ENCODE data around the gene C20orf173. TPM values are rescaled to one million over a fixed set of nuclear protein-coding genes. Genes with fewer than 3 reads are reported as not detected.

C20orf173 gene
- total and polyA plus RNA-seq, 2 of the 13 experiments (the other 11 are each of a cell fraction or from before 2014, with no cell fraction given) = not detected

DNA sequence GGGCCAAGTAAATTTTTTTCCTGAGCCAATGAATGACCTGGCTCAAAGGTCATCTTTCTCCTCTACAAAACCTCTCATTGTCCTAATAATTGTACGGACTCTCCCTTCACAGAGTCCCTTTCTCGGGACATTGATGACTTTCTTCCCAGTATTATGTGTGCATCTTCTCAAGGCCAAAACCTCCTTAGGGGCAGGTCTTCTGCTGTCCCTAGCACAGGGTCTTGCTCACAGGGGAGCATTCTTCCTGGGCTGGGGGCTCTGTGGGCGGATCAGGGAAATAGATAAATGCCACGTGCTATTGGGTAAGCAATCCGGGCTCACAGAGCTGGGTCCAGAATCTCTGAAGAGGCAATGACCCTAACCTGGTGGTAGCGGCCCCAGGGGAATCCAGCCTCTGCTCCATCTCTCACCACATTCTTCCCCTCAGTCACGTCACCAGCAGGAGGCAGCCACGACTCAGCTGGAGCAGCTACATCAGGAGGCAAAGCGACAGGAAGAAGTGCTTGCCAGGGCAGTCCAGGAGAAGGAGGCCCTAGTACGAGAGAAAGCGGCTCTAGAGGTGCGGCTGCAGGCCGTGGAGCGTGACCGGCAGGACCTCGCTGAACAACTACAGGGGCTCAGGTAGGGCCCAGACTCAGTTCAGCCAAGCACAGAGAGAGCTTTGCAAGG, 50.5 kb downstream of the C20orf173 start (continued):
- TF ChIP-seq ZNF343 (CRISPR knock-in tag; IDR thresholded peaks at IDR 0.05) (no peak), SAP130 (CRISPR knock-in tag; IDR thresholded peaks at IDR 0.05; ENCODE audit: low read depth) (no peak), ZBTB7B (CRISPR knock-in tag; IDR thresholded peaks at IDR 0.05) (peak; percentile 69), MAFK (conservative IDR thresholded peaks at IDR 0.05 in 1 of 2, IDR thresholded peaks at IDR 0.05 in 1 of 2; ENCODE audit: low read length in 2 of 2) (no peak), SOX5 (CRISPR knock-in tag; IDR thresholded peaks at IDR 0.05; ENCODE audit: borderline replicate concordance) (peak; percentile 60; the same call in 1 of the 2 replicates), ZFY (CRISPR knock-in tag; IDR thresholded peaks at IDR 0.05) (no peak), ZNF225 (CRISPR knock-in tag; IDR thresholded peaks at IDR 0.05) (peak; percentile 24; the same call in 1 of the 2 replicates), ZMYM4 (CRISPR knock-in tag; IDR thresholded peaks at IDR 0.05) (peak; percentile 40; the same call in 1 of the 2 replicates), ISL2 (CRISPR knock-in tag; IDR thresholded peaks at IDR 0.05) (0 out of 2 replicates have a peak, but pooled peaks have one; percentile 20), KMT2A (CRISPR knock-in tag; IDR thresholded peaks at IDR 0.05) (peak; percentile 67; the same call in 1 of the 2 replicates), POGZ (CRISPR knock-in tag; IDR thresholded peaks at IDR 0.05) (peak; percentile 62), ZNF550 (CRISPR knock-in tag; IDR thresholded peaks at IDR 0.05; ENCODE audit: borderline replicate concordance) (peak; percentile 57; the same call in 1 of the 2 replicates), PRPF4 (IDR thresholded peaks at IDR 0.05; ENCODE audit: low read depth, low read length, poor library complexity, severe bottlenecking) (peak; percentile 49), KDM5B (CRISPR knock-in tag; IDR thresholded peaks at IDR 0.05; ENCODE audit: borderline replicate concordance) (no peak), ZNF652 (CRISPR knock-in tag; IDR thresholded peaks at IDR 0.05; ENCODE audit: borderline replicate concordance, low read depth) (no peak), POLR2AphosphoS5 (IDR thresholded peaks at IDR 0.05; ENCODE audit: low read depth, low read length) (peak; percentile 19; the same call in 1 of the 2 replicates), ZBTB42 (CRISPR knock-in tag; IDR thresholded peaks at IDR 0.05) (no peak), ZNF10 (CRISPR knock-in tag; IDR thresholded peaks at IDR 0.05; ENCODE audit: borderline replicate concordance, low read depth) (no peak), ZNF331 (CRISPR knock-in tag; IDR thresholded peaks at IDR 0.05) (peak; percentile 45; the same call in 1 of the 2 replicates), YEATS2 (CRISPR knock-in tag; IDR thresholded peaks at IDR 0.05; ENCODE audit: borderline replicate concordance) (peak; percentile 21; the same call in 1 of the 2 replicates), HOXA3 (CRISPR knock-in tag; IDR thresholded peaks at IDR 0.05) (0 out of 2 replicates have a peak, but pooled peaks have one; percentile 52), ERF (CRISPR knock-in tag; IDR thresholded peaks at IDR 0.05) (0 out of 2 replicates have a peak, but pooled peaks have one; percentile 21), TGIF2 (CRISPR knock-in tag; IDR thresholded peaks at IDR 0.05) (peak; percentile 65; the same call in 1 of the 2 replicates), BORCS8-MEF2B (CRISPR knock-in tag; IDR thresholded peaks at IDR 0.05) (peak; percentile 78), HMGA1 (CRISPR knock-in tag; conservative IDR thresholded peaks at IDR 0.05) (no peak), SALL1 (CRISPR knock-in tag; IDR thresholded peaks at IDR 0.05) (peak; percentile 71), RXRA (CRISPR knock-in tag; IDR thresholded peaks at IDR 0.05) (peak; percentile 62), ZNF839 (CRISPR knock-in tag; IDR thresholded peaks at IDR 0.05; ENCODE audit: borderline replicate concordance) (0 out of 2 replicates have a peak, but pooled peaks have one; percentile 37), SPEN (CRISPR knock-in tag; IDR thresholded peaks at IDR 0.05; ENCODE audit: low read depth) (0 out of 2 replicates have a peak, but pooled peaks have one; percentile 24), SOX6 (IDR thresholded peaks at IDR 0.05) (no peak), SOX6 (CRISPR knock-in tag; IDR thresholded peaks at IDR 0.05) (peak; percentile 69), ZNF124 (CRISPR knock-in tag; IDR thresholded peaks at IDR 0.05) (0 out of 2 replicates have a peak, but pooled peaks have one; percentile 22), SP4 (CRISPR knock-in tag; IDR thresholded peaks at IDR 0.05) (0 out of 2 replicates have a peak, but pooled peaks have one; percentile 5)
- TF ChIP-seq, protein P1, sequence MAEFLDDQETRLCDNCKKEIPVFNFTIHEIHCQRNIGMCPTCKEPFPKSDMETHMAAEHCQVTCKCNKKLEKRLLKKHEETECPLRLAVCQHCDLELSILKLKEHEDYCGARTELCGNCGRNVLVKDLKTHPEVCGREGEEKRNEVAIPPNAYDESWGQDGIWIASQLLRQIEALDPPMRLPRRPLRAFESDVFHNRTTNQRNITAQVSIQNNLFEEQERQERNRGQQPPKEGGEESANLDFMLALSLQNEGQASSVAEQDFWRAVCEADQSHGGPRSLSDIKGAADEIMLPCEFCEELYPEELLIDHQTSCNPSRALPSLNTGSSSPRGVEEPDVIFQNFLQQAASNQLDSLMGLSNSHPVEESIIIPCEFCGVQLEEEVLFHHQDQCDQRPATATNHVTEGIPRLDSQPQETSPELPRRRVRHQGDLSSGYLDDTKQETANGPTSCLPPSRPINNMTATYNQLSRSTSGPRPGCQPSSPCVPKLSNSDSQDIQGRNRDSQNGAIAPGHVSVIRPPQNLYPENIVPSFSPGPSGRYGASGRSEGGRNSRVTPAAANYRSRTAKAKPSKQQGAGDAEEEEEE (CRISPR knock-in tag; IDR thresholded peaks at IDR 0.05; ENCODE audit: borderline replicate concordance) = no peak
